H1 (cell line): ENCODE results near the gene EWSR1. TPM values are rescaled to one million over a fixed set of nuclear protein-coding genes. Genes with fewer than 3 reads are reported as not detected.

ENCODE experiments used
- CTCF ChIA-PET: fragments of 300-600 bp; sonication (Branson Sonifier 250); formaldehyde crosslinking; loops from one replicate; lab custom pipeline; 2021; ENCODE audit not compliant: partially characterized antibody; lab: Charles Lee
- POLR2A ChIA-PET: fragments of 300-600 bp; sonication (Branson Sonifier 250); formaldehyde crosslinking; loops from one replicate; lab custom pipeline; 2021; ENCODE audit warnings: inconsistent platforms; ENCODE audit not compliant: partially characterized antibody; lab: Charles Lee
- DNase-seq, 2 experiments: peaks; one replicate each; pipeline versions ENCODE4 v3.0.0 to v3.0.0-alpha.2; 2010 to 2022; ENCODE audit warnings: low spot score in 2 of 2, low read depth in 1 of 2, mixed read lengths in 1 of 2
- FAIRE-seq: peaks from 2 replicates; lab custom pipeline; 2011; peaks lifted over from hg19 to GRCh38; lab: Jason Lieb, UNC
- H2AFZ ChIP-seq: 2 replicates; pipeline ENCODE4 v1.8.1; 2012; ENCODE audit warnings: low read length, inconsistent platforms
- H2AK5ac ChIP-seq: 2 replicates; pipeline ENCODE4 v1.6.1; 2013; ENCODE audit warnings: low read depth, low read length
- H2BK120ac ChIP-seq: replicated peaks from 2 replicates; pipeline ENCODE3; 2013; ENCODE audit warnings: low read depth, low read length, inconsistent platforms
- H2BK12ac ChIP-seq: 2 replicates; pipeline ENCODE4 v1.6.1; 2013; ENCODE audit warnings: low read depth, low read length
- H2BK15ac ChIP-seq: 2 replicates; pipeline ENCODE4 v1.6.1; 2013; ENCODE audit warnings: low read length
- H2BK20ac ChIP-seq: 2 replicates; pipeline ENCODE4 v1.6.1; 2013; ENCODE audit warnings: low read length
- H2BK5ac ChIP-seq: 2 replicates; pipeline ENCODE4 v1.6.1; 2013; ENCODE audit warnings: low read depth, low read length
- H3K14ac ChIP-seq: 2 replicates; pipeline ENCODE4 v1.6.1; 2013; ENCODE audit warnings: inconsistent platforms; ENCODE audit not compliant: insufficient read length
- H3K18ac ChIP-seq: 2 replicates; pipeline ENCODE4 v1.6.1; 2013; ENCODE audit warnings: low read length; ENCODE audit errors: extremely low read depth
- H3K23ac ChIP-seq: 2 replicates; pipeline ENCODE4 v1.6.1; 2013; ENCODE audit warnings: inconsistent platforms; ENCODE audit not compliant: insufficient read length
- H3K23me2 ChIP-seq: 2 replicates; pipeline ENCODE4 v1.6.1; 2013; ENCODE audit warnings: low read depth, low read length
- H3K27ac ChIP-seq: 2 replicates; pipeline ENCODE4 v1.6.1; 2011; ENCODE audit warnings: low read depth, low read length, inconsistent platforms
- H3K27me3 ChIP-seq, 4 experiments: replicated peaks in 1 of 4; 1 replicate in 1 of 4; 2 replicates in 3 of 4; pipeline versions ENCODE4 v1.6.1 to v1.8.1; 2011 to 2013; ENCODE audit warnings: low read length in 3 of 4, mild to moderate bottlenecking in 3 of 4, inconsistent platforms in 2 of 4, mixed read lengths in 2 of 4, moderate library complexity in 1 of 4; ENCODE audit not compliant: control insufficient read depth in 3 of 4, insufficient read depth in 3 of 4; ENCODE audit errors: extremely low read depth in 1 of 4
- H3K36me3 ChIP-seq, 4 experiments: 2 replicates each; pipeline versions ENCODE4 v1.6.1 to v1.8.1; 2011 to 2013; ENCODE audit warnings: mild to moderate bottlenecking in 4 of 4, low read length in 3 of 4, moderate library complexity in 2 of 4, control low read depth in 1 of 4, inconsistent platforms in 1 of 4; ENCODE audit not compliant: insufficient read depth in 4 of 4, control insufficient read depth in 2 of 4
- H3K4ac ChIP-seq: replicated peaks from 2 replicates; pipeline ENCODE3; 2013; ENCODE audit warnings: low read length, low read depth, mixed read lengths, inconsistent platforms; ENCODE audit not compliant: insufficient read length
- H3K4me1 ChIP-seq, 4 experiments: replicated peaks in 1 of 4; 1 replicate in 1 of 4; 2 replicates in 3 of 4; pipeline versions ENCODE4 v1.6.1 to v1.8.1; 2011 to 2013; ENCODE audit warnings: low read length in 3 of 4, inconsistent platforms in 2 of 4, mixed read lengths in 1 of 4; ENCODE audit not compliant: insufficient read depth in 4 of 4, control insufficient read depth in 3 of 4
- H3K4me2 ChIP-seq, 2 experiments: 2 replicates each; pipeline versions ENCODE4 v1.6.1 to v1.8.1; 2011 to 2013; ENCODE audit warnings: low read depth in 2 of 2, low read length in 2 of 2, control low read depth in 1 of 2, inconsistent platforms in 1 of 2, mild to moderate bottlenecking in 1 of 2; ENCODE audit not compliant: insufficient read depth in 1 of 2
- H3K4me3 ChIP-seq, 4 experiments: fragments of 200-600, 300-600 bp in 1 of 4; sonication (generic), shearing (Covaris generic), sonication (Bioruptor Twin) in 1 of 4; 2 replicates each; pipeline versions ENCODE4 v1.5.1 to v1.8.1; 2011 to 2016; ENCODE audit warnings: low read length in 4 of 4, low read depth in 3 of 4, control low read depth in 2 of 4, inconsistent platforms in 2 of 4, mild to moderate bottlenecking in 2 of 4, mixed read lengths in 1 of 4, moderate library complexity in 1 of 4; ENCODE audit not compliant: insufficient read depth in 2 of 4; ENCODE audit errors: extremely low read depth in 1 of 4
- H3K56ac ChIP-seq: replicated peaks from 2 replicates; pipeline ENCODE3; 2013; ENCODE audit warnings: low read depth, mild to moderate bottlenecking, mixed read lengths, low read length, inconsistent platforms; ENCODE audit not compliant: insufficient read length
- H3K79me1 ChIP-seq: 2 replicates; pipeline ENCODE4 v1.6.1; 2013; ENCODE audit warnings: low read depth, low read length, control low read depth
- H3K79me2 ChIP-seq, 2 experiments: 2 replicates each; pipeline versions ENCODE4 v1.6.1 to v1.8.1; 2012 to 2013; ENCODE audit warnings: low read length in 2 of 2, mild to moderate bottlenecking in 2 of 2, inconsistent platforms in 1 of 2; ENCODE audit not compliant: insufficient read depth in 2 of 2, control insufficient read depth in 1 of 2
- H3K9ac ChIP-seq, 4 experiments: replicated peaks in 1 of 4; 1 replicate in 1 of 4; 2 replicates in 3 of 4; pipeline versions ENCODE4 v1.6.1 to v1.8.1; 2011 to 2013; ENCODE audit warnings: low read depth in 3 of 4, low read length in 3 of 4, control low read depth in 2 of 4, mild to moderate bottlenecking in 2 of 4, moderate library complexity in 2 of 4, inconsistent platforms in 1 of 4; ENCODE audit errors: extremely low read depth in 1 of 4
- H3K9me3 ChIP-seq, 2 experiments: 2 replicates each; pipeline versions ENCODE4 v1.6.1 to v1.8.1; 2012 to 2013; ENCODE audit warnings: mild to moderate bottlenecking in 2 of 2, moderate library complexity in 2 of 2, control low read depth in 1 of 2, inconsistent platforms in 1 of 2, low read depth in 1 of 2, low read length in 1 of 2, mixed read lengths in 1 of 2; ENCODE audit not compliant: insufficient read depth in 2 of 2
- H4K20me1 ChIP-seq, 2 experiments: replicated peaks in 1 of 2; 2 replicates each; pipeline versions ENCODE3 to v1.8.1; 2011 to 2013; ENCODE audit warnings: inconsistent platforms in 2 of 2, low read length in 2 of 2, mild to moderate bottlenecking in 1 of 2; ENCODE audit not compliant: insufficient read depth in 2 of 2, control insufficient read depth in 1 of 2
- H4K5ac ChIP-seq: 2 replicates; pipeline ENCODE4 v1.6.1; 2013; ENCODE audit warnings: low read length, low read depth, mixed read lengths, inconsistent platforms; ENCODE audit not compliant: insufficient read length
- H4K8ac ChIP-seq: 2 replicates; pipeline ENCODE4 v1.8.0; 2013; ENCODE audit warnings: mild to moderate bottlenecking, moderate library complexity, low read length, inconsistent platforms; ENCODE audit not compliant: insufficient read depth; ENCODE audit errors: extremely low read depth
- H4K91ac ChIP-seq: replicated peaks from 2 replicates; pipeline ENCODE3; 2013; ENCODE audit warnings: low read length, mixed read lengths, inconsistent platforms; ENCODE audit not compliant: insufficient read length
- CBX5 ChIP-seq: fragments of 300-800, 300-1000 bp; sonication (generic); IDR thresholded peaks from 2 replicates; pipeline ENCODE4 v1.7.1; 2016; ENCODE audit warnings: antibody characterized with exemption, low read length, low read depth
- CBX8 ChIP-seq: fragments of 300-800, 300-1000 bp; sonication (generic); IDR thresholded peaks from 2 replicates; pipeline ENCODE4 v1.7.1; 2016; ENCODE audit warnings: low read depth, low read length, borderline replicate concordance
- HDAC2 ChIP-seq, 2 experiments: fragments of 300-600 bp in 1 of 2; sonication (generic) in 1 of 2; IDR thresholded peaks; 2 replicates each; pipeline ENCODE4 v1.6.1; 2011 to 2012; ENCODE audit warnings: low read depth in 2 of 2, low read length in 2 of 2, mild to moderate bottlenecking in 2 of 2, moderate library complexity in 2 of 2, borderline replicate concordance in 1 of 2, inconsistent platforms in 1 of 2
- JUN ChIP-seq: IDR thresholded peaks from 2 replicates; pipeline ENCODE4 v1.6.1; 2011; ENCODE audit warnings: low read depth, mild to moderate bottlenecking, improper control_type of control experiment, low read length
- RXRA ChIP-seq: IDR thresholded peaks from 2 replicates; pipeline ENCODE4 v1.6.1; 2011; ENCODE audit warnings: low read depth, mild to moderate bottlenecking, low read length, moderate library complexity; ENCODE audit not compliant: insufficient read depth
- SIX5 ChIP-seq: IDR thresholded peaks from 2 replicates; pipeline ENCODE4 v1.6.1; 2011; ENCODE audit warnings: mild to moderate bottlenecking, low read depth, low read length
- WGBS, 2 experiments: shearing (Covaris generic) in 1 of 2; methylation state at CpG; one replicate each; pipeline versions ENCODE4 v1.1.6 to v1.1.7; 2013 to 2015; ENCODE audit warnings: low lambda C conversion rate in 2 of 2, mixed read lengths in 2 of 2, inconsistent platforms in 1 of 2, low coverage in 1 of 2, missing lambda C conversion rate in 1 of 2; ENCODE audit not compliant: insufficient replicate concordance in 2 of 2, insufficient coverage in 1 of 2, insufficient read length in 1 of 2; ENCODE audit errors: extremely low coverage in 1 of 2, missing lambda C conversion rate in 1 of 2; 5-methylcytosine and 5-hydroxymethylcytosine counted together
- polyA plus RNA-seq, 7 experiments: library from polyadenylated mRNA; depleted of rRNA in 3 of 7; stranded (reverse) in 5 of 7; unstranded in 2 of 7; fragments of >200 nt in 5 of 7; fragments of 200-250 nt in 2 of 7; gene quantifications; 1 replicate in 5 of 7; 2 replicates in 1 of 7; 4 replicates in 1 of 7; pipeline versions ENCODE4 v1.2.1 to v1.2.3, GENCODE V29; 2011 to 2013; ENCODE audit warnings: missing spikeins in 2 of 7, mixed read lengths in 2 of 7
- total RNA-seq: library from RNA; stranded (reverse); fragmentation: NEBNext Ultra II Directional; extraction: Animal tissue kit (Norgen Biotek cat#: 25700); gene quantifications from 2 replicates; pipeline ENCODE4 v1.2.1, GENCODE V29; 2021

EWSR1 gene
- total and polyA plus RNA-seq, 2 of the 8 experiments (the other 6 are each of a cell fraction or from before 2014, with no cell fraction given): 387 to 930 TPM

DNA sequence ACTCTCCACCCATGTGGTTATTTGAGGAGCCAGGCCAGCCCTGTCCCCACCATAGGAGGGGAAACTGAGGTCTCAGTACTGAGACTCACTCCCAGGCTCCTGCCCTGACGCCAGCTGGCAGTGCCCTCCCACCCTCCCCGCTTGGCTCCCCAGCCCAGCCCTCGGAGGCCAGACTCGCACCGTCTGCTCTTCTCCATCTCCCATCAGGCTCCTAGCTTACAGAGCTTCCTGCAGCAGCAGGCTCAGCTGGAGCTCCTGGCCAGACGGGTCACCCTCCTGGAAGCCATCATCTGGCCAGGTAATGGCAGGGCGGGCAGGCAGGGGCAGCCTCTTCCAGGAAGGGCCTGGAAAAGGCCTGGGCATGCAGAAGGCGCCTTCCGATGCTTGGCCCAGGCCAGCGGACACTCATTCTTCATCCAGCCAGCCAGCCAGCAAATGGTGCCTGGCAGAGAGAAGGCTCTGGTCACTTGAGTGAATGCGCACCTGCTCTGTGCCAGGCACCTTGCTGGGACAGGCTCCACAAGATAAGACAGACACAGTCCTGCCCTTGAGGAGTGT, 12.9 kb upstream of the EWSR1 start:
- FAIRE-seq (no peak), DNase-seq (no peak)
- H2BK120ac ChIP-seq: no peak overlapping the region
- 91% methylated on average over 7 of the region's 11 CpGs; no CpG with 5 or more reads in 1 of the 2 experiments for WGBS, 2 experiments
- H3K27ac ChIP-seq: no peak overlapping the region
- H3K18ac ChIP-seq: no peak overlapping the region
- no peak overlapping the region for H3K23ac ChIP-seq
- H4K8ac ChIP-seq: no peak overlapping the region
- H3K9ac ChIP-seq: no peak overlapping the region
- no peaks in the 10 kb centered on the region for H3K79me2 ChIP-seq
- H2AK5ac ChIP-seq: no peak overlapping the region
- H3K23me2 ChIP-seq: no peaks in the 10 kb centered on the region
- ChIA-PET CTCF (interaction anchor here (1.1 to 4.6 kb wide), 3 partner anchors 10 to 101 kb away, joined by 4 to 34 read pairs (median 4); no protein-coding TSS in a partner anchor), POLR2A (interaction anchor here (0.8 to 8.6 kb wide), 4 partner anchors 8 to 56 kb away, joined by 3 to 139 read pairs (median 4); partner anchors contain the start of genes EWSR1 and RHBDD3)
- no peak overlapping the region for H2BK12ac ChIP-seq
- H3K79me1 ChIP-seq: no peaks in the 10 kb centered on the region; the same call in 1 of the 2 replicates
- H3K27me3 ChIP-seq: no peaks in the 10 kb centered on the region
- H2BK20ac ChIP-seq: no peak overlapping the region
- no peak overlapping the region for H3K14ac ChIP-seq
- no peak overlapping the region for H3K4me2 ChIP-seq
- no peak overlapping the region for H3K4me3 ChIP-seq
- no peak overlapping the region for H2BK15ac ChIP-seq
- no peak overlapping the region for H2BK5ac ChIP-seq
- H3K36me3 ChIP-seq: peaks cover 0 to 6% (median 0%) of the 10 kb centered on the region in 4 experiments; a peak in 2 of 8 replicates
- H2AFZ ChIP-seq: no peak overlapping the region
- no peaks in the 10 kb centered on the region for H3K9me3 ChIP-seq
- no peak overlapping the region for H3K56ac ChIP-seq
- no peak overlapping the region for H4K5ac ChIP-seq
- H4K20me1 ChIP-seq: peaks cover 3 to 12% of the 10 kb centered on the region in 2 experiments
- H3K4ac ChIP-seq: no peak overlapping the region
- H3K4me1 ChIP-seq: peaks cover 0 to 6% (median 0%) of the 10 kb centered on the region in 4 experiments; a peak in 2 of 7 replicates
- no peak overlapping the region for H4K91ac ChIP-seq
- no peak for TF ChIP-seq CBX8
- no peak for TF ChIP-seq JUN
- TF ChIP-seq SIX5: no peak
- no peak for TF ChIP-seq RXRA
- TF ChIP-seq HDAC2 (IDR thresholded peaks at IDR 0.05; ENCODE audit: borderline replicate concordance in 1 of 2, low read depth in 2 of 2, low read length in 2 of 2): no peak
- no peak for TF ChIP-seq CBX5
